GM21529 (cell line): ENCODE results near the gene EHBP1.
"Not testable (repeated sequence)": the region's sequence is repeated elsewhere in the genome, so short reads cannot be mapped to it uniquely, and the experiment has no call there.

Experiments
- ATAC-seq: cut with Tn5 transposase; IDR thresholded peaks from one replicate; pipeline ENCODE4 v1.9.1; 2021; ENCODE audit not compliant: unreplicated experiment

EHBP1 gene

GRCh38 chr2:62732262-62732777, 26.8 kb downstream of the EHBP1 start:
- no peak for ATAC-seq

- no peak for ATAC-seq
Observed at GRCh38 chr2:62733546-62733945, 28.0 kb downstream of the EHBP1 start.

- no peak for ATAC-seq
Observed at GRCh38 chr2:62736899-62737559, 31.5 kb downstream of the EHBP1 start.

- no peak for ATAC-seq
Observed at GRCh38 chr2:62738981-62739936, 33.7 kb downstream of the EHBP1 start.

GRCh38 chr2:62740221-62740620, 34.7 kb downstream of the EHBP1 start:
- no peak for ATAC-seq

GRCh38 chr2:62741127-62741526, 35.6 kb downstream of the EHBP1 start:
- no peak for ATAC-seq

- no peak for ATAC-seq
Observed at GRCh38 chr2:62741954-62742722, 36.6 kb downstream of the EHBP1 start.

GRCh38 chr2:62743506-62743905, 38.0 kb downstream of the EHBP1 start:
- ATAC-seq = no peak

- no peak for ATAC-seq
Observed at GRCh38 chr2:62744603-62745002, 39.1 kb downstream of the EHBP1 start.

GRCh38 chr2:62745891-62746481, 40.5 kb downstream of the EHBP1 start:
- ATAC-seq = no peak

- ATAC-seq = no peak
Observed at GRCh38 chr2:62747169-62747568, 41.7 kb downstream of the EHBP1 start.

GRCh38 chr2:62747876-62748275, 42.4 kb downstream of the EHBP1 start:
- ATAC-seq = no peak

GRCh38 chr2:62749111-62749510, 43.6 kb downstream of the EHBP1 start:
- ATAC-seq = not testable (repeated sequence)

GRCh38 chr2:62757029-62757428, 51.5 kb downstream of the EHBP1 start:
- ATAC-seq = no peak

- no peak for ATAC-seq
Observed at GRCh38 chr2:62760026-62760425, 54.5 kb downstream of the EHBP1 start.

- ATAC-seq = no peak
Observed at GRCh38 chr2:62760555-62760954, 55.0 kb downstream of the EHBP1 start.

GRCh38 chr2:62765619-62766376, 60.3 kb downstream of the EHBP1 start:
- ATAC-seq = no peak

- no peak for ATAC-seq
Observed at GRCh38 chr2:62768615-62769014, 63.1 kb downstream of the EHBP1 start.

- no peak for ATAC-seq
Observed at GRCh38 chr2:62770629-62771028, 65.1 kb downstream of the EHBP1 start.
